WTC11 (cell line): Measurements from ENCODE around the gene ATP12A.

ENCODE experiments used
- CTCF ChIP-seq: fragments of 200-600 bp; IDR thresholded peaks from 2 replicates; pipeline ENCODE4 v1.8.0; 2022; ENCODE audit warnings: antibody characterized with exemption
- E2F5 ChIP-seq: sonication (generic); formaldehyde crosslinking; IDR thresholded peaks from 2 replicates; pipeline ENCODE4 v1.8.1; 2022; ENCODE audit warnings: mild to moderate bottlenecking, moderate library complexity, missing genetic modification reagents
- MLX ChIP-seq: sonication (generic); formaldehyde crosslinking; IDR thresholded peaks from 2 replicates; pipeline ENCODE4 v1.8.1; 2023; ENCODE audit warnings: mild to moderate bottlenecking, missing genetic modification reagents, moderate library complexity
- PRDM15 ChIP-seq: sonication (generic); formaldehyde crosslinking; IDR thresholded peaks from 2 replicates; pipeline ENCODE4 v1.8.0; 2022; ENCODE audit warnings: missing genetic modification reagents
- ZBTB21 ChIP-seq: sonication (generic); formaldehyde crosslinking; IDR thresholded peaks from 2 replicates; pipeline ENCODE4 v1.8.1; 2023; ENCODE audit warnings: mild to moderate bottlenecking, missing genetic modification reagents, borderline replicate concordance
- ZBTB43 ChIP-seq: sonication (generic); formaldehyde crosslinking; IDR thresholded peaks from 2 replicates; pipeline ENCODE4 v1.8.1; 2023; ENCODE audit warnings: mild to moderate bottlenecking, missing genetic modification reagents
- TF ChIP-seq, protein P1 (sequence below): sonication (generic); formaldehyde crosslinking; IDR thresholded peaks from 2 replicates; pipeline ENCODE4 v1.8.0; 2022; ENCODE audit warnings: mild to moderate bottlenecking, missing genetic modification reagents
- TF ChIP-seq, protein P2 (sequence below): sonication (generic); formaldehyde crosslinking; IDR thresholded peaks from 2 replicates; pipeline ENCODE4 v1.8.0; 2022; ENCODE audit warnings: mild to moderate bottlenecking, missing genetic modification reagents

DNA sequence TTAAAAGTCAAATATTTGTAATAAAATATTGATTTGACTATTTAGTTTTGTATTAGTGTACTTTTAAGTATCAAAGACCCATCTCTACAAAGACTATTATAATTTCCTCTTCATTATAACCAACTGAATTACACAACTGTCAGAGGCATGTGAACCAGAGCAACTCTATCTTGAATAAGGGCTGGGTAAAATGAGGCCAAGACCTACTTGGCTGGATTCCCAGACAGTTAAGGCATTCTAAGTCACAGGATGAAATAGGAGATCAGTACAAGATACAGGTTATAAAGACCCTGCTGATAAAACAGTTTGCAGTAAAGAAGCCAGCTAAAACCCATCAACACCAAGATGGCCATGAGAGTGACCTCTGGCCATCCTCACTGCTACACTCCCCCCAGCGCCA, 36.2 kb upstream of the ATP12A start:
- TF ChIP-seq CTCF = no peak
- TF ChIP-seq PRDM15 (CRISPR knock-in tag) = no peak
- TF ChIP-seq MLX (CRISPR knock-in tag) = no peak
- TF ChIP-seq E2F5 = no peak
- TF ChIP-seq ZBTB43 = no peak
- TF ChIP-seq, protein P1, sequence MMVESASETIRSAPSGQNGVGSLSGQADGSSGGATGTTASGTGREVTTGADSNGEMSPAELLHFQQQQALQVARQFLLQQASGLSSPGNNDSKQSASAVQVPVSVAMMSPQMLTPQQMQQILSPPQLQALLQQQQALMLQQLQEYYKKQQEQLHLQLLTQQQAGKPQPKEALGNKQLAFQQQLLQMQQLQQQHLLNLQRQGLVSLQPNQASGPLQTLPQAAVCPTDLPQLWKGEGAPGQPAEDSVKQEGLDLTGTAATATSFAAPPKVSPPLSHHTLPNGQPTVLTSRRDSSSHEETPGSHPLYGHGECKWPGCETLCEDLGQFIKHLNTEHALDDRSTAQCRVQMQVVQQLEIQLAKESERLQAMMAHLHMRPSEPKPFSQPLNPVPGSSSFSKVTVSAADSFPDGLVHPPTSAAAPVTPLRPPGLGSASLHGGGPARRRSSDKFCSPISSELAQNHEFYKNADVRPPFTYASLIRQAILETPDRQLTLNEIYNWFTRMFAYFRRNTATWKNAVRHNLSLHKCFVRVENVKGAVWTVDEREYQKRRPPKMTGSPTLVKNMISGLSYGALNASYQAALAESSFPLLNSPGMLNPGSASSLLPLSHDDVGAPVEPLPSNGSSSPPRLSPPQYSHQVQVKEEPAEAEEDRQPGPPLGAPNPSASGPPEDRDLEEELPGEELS (CRISPR knock-in tag) = no peak
- TF ChIP-seq, protein P2, sequence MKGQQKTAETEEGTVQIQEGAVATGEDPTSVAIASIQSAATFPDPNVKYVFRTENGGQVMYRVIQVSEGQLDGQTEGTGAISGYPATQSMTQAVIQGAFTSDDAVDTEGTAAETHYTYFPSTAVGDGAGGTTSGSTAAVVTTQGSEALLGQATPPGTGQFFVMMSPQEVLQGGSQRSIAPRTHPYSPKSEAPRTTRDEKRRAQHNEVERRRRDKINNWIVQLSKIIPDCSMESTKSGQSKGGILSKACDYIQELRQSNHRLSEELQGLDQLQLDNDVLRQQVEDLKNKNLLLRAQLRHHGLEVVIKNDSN (CRISPR knock-in tag) = no peak
- no peak for TF ChIP-seq ZBTB21 (CRISPR knock-in tag)
